B cell (primary cell): ENCODE results near the gene BRD1. TPM values are rescaled to one million over a fixed set of nuclear protein-coding genes. Genes with fewer than 3 reads are reported as not detected.

ENCODE experiments used
- ATAC-seq: fragments of 200-7000 bp; cut with Tn5 transposase; one replicate; pipeline ENCODE4 v1.10.0; 2021; ENCODE audit warnings: low read depth, mild to moderate bottlenecking, moderate number of reproducible peaks, moderate library complexity
- CTCF ChIA-PET: fragments of 350-600 bp; sonication (Branson Sonifier 250); formaldehyde crosslinking; loops from one replicate; lab custom pipeline; 2021; ENCODE audit warnings: antibody characterized with exemption, inconsistent platforms; lab: Charles Lee
- POLR2A ChIA-PET: fragments of 350-600 bp; sonication (Branson Sonifier 250); formaldehyde crosslinking; loops from one replicate; lab custom pipeline; 2021; ENCODE audit warnings: antibody characterized with exemption; lab: Charles Lee
- DNase-seq: peaks from one replicate; pipeline ENCODE4 v3.0.0; 2013
- H2AFZ ChIP-seq: 2 replicates; pipeline ENCODE4 v1.6.1; 2012; ENCODE audit warnings: mild to moderate bottlenecking, low read depth, low read length; ENCODE audit not compliant: insufficient read depth, poor library complexity, severe bottlenecking
- H3K27ac ChIP-seq, 2 donors: 1 replicate in 1 of 2; 2 replicates in 1 of 2; pipeline ENCODE4 v1.5.1; 2012 to 2013; ENCODE audit warnings: low read length in 2 of 2, mild to moderate bottlenecking in 2 of 2, moderate library complexity in 1 of 2
- H3K27me3 ChIP-seq, 4 experiments: fragments of 200-600 bp in 1 of 4; sonication (generic) in 1 of 4; replicated peaks in 1 of 4; 1 replicate in 2 of 4; 2 replicates in 2 of 4; pipeline versions ENCODE4 v1.6.1 to v1.7.0; 2013 to 2016; ENCODE audit warnings: low read length in 3 of 4, mild to moderate bottlenecking in 2 of 4, mixed read lengths in 1 of 4, moderate library complexity in 1 of 4; ENCODE audit not compliant: insufficient read depth in 4 of 4, control insufficient read depth in 3 of 4; ENCODE audit errors: control extremely low read depth in 1 of 4
- H3K36me3 ChIP-seq, 2 experiments: replicated peaks in 1 of 2; 1 replicate in 1 of 2; 2 replicates in 1 of 2; pipeline versions ENCODE4 v1.6.1 to v1.7.1; 2013; ENCODE audit warnings: low read length in 1 of 2; ENCODE audit not compliant: insufficient read depth in 2 of 2, control insufficient read depth in 1 of 2; ENCODE audit errors: control extremely low read depth in 1 of 2, extremely low read depth in 1 of 2
- H3K4me1 ChIP-seq, 2 donors: fragments of 200-600 bp in 1 of 2; sonication (generic) in 1 of 2; 1 replicate in 1 of 2; 2 replicates in 1 of 2; pipeline versions ENCODE4 v1.5.1 to v1.6.1; 2013 to 2017; ENCODE audit warnings: low read length in 2 of 2; ENCODE audit not compliant: control insufficient read depth in 2 of 2, insufficient read depth in 2 of 2
- H3K4me2 ChIP-seq: replicated peaks from 2 replicates; pipeline ENCODE3; 2012; ENCODE audit warnings: mild to moderate bottlenecking, low read depth, low read length; ENCODE audit not compliant: poor library complexity, severe bottlenecking
- H3K4me3 ChIP-seq, 5 experiments: fragments of 200-600 bp in 1 of 5; sonication (generic) in 1 of 5; 1 replicate in 3 of 5; 2 replicates in 2 of 5; pipeline versions ENCODE4 v1.5.1 to v1.7.0; 2011 to 2016; ENCODE audit warnings: low read length in 4 of 5, mild to moderate bottlenecking in 4 of 5, low read depth in 2 of 5, control low read depth in 1 of 5, moderate library complexity in 1 of 5; ENCODE audit not compliant: insufficient read depth in 1 of 5; ENCODE audit errors: control extremely low read depth in 1 of 5, extremely low read depth in 1 of 5
- H3K79me2 ChIP-seq: fragments of 200-600 bp; sonication (generic); one replicate; pipeline ENCODE4 v1.6.0; 2016; ENCODE audit warnings: low read length; ENCODE audit not compliant: control insufficient read depth, insufficient read depth
- H3K9ac ChIP-seq: fragments of 200-600 bp; sonication (generic); 2 replicates; pipeline ENCODE4 v1.6.1; 2017; ENCODE audit warnings: mild to moderate bottlenecking, low read length, moderate library complexity
- H3K9me3 ChIP-seq, 3 donors: one replicate each; pipeline versions ENCODE4 v1.6.1 to v1.7.1; 2013; ENCODE audit warnings: low read length in 2 of 3; ENCODE audit not compliant: control insufficient read depth in 2 of 3, insufficient read depth in 1 of 3; ENCODE audit errors: control extremely low read depth in 1 of 3
- H4K20me1 ChIP-seq: 2 replicates; pipeline ENCODE4 v1.6.0; 2012; ENCODE audit warnings: mild to moderate bottlenecking, low read length; ENCODE audit not compliant: insufficient read depth, control insufficient read depth, poor library complexity, severe bottlenecking
- H3K27ac Mint-ChIP-seq: one replicate; pipeline ENCODE4 v1.8.0; 2021; ENCODE audit warnings: mixed read lengths
- H3K27me3 Mint-ChIP-seq: one replicate; pipeline ENCODE4 v1.8.0; 2021; ENCODE audit warnings: mixed read lengths
- H3K4me1 Mint-ChIP-seq: one replicate; pipeline ENCODE4 v1.8.0; 2021; ENCODE audit warnings: mixed read lengths
- H3K4me3 Mint-ChIP-seq: one replicate; pipeline ENCODE4 v1.8.0; 2021; ENCODE audit warnings: mixed read lengths
- H3K9me3 Mint-ChIP-seq: one replicate; pipeline ENCODE4 v1.8.0; 2022; ENCODE audit warnings: mixed read lengths; ENCODE audit not compliant: insufficient read depth
- CTCF ChIP-seq: fragments of 200-600 bp; IDR thresholded peaks from one replicate; pipeline ENCODE4 v1.8.0; 2022; ENCODE audit warnings: antibody characterized with exemption, mild to moderate bottlenecking
- EZH2 ChIP-seq: IDR thresholded peaks from 2 replicates; pipeline ENCODE4 v1.6.1; 2012; ENCODE audit warnings: borderline replicate concordance, low read depth, mild to moderate bottlenecking, moderate library complexity, low read length; ENCODE audit not compliant: insufficient read depth, poor library complexity, severe bottlenecking
- WGBS: methylation state at CpG from one replicate; pipeline ENCODE4 v1.1.5; 2013; ENCODE audit warnings: missing lambda C conversion rate; ENCODE audit not compliant: insufficient coverage; 5-methylcytosine and 5-hydroxymethylcytosine counted together
- intact Hi-C: fragments of 100-400 bp; cut with micrococcal nuclease; formaldehyde crosslinking; loops from one replicate; pipeline ENCODE4 v1.10.0; 2022
- polyA plus RNA-seq: library from polyadenylated mRNA; depleted of rRNA; stranded (reverse); fragments of >200 nt; gene quantifications from 2 replicates; pipeline ENCODE4 v1.2.3, GENCODE V29; 2012
- total RNA-seq, 2 donors: library from RNA; stranded (reverse); fragments of 120-200 nt in 1 of 2; gene quantifications; 1 replicate in 1 of 2; 2 replicates in 1 of 2; pipeline versions ENCODE4 v1.2.3 to v1.2.4, GENCODE V29; 2013 to 2022

Gene BRD1
- total and polyA plus RNA-seq, 2 donors (not counting 1 experiment from before 2014, with no cell fraction given), result 16.9 to 73.3 TPM

GRCh38 chr22:49873228-49873940, 45.7 kb upstream of the BRD1 start:
- no peak overlapping the region for H3K4me3 Mint-ChIP-seq
- ATAC-seq (no peak), DNase-seq (no peak)
- Histone ChIP-seq H2AFZ (no peak overlapping the region), H3K79me2 (peaks cover 94% of the 10 kb centered on the region), H3K9ac (no peak overlapping the region), H3K4me1 (no peaks in the 10 kb centered on the region), H3K4me2 (no peak overlapping the region), H3K9me3 (peaks cover 0 to 13% (median 10%) of the 10 kb centered on the region in 3 donors), H4K20me1 (peaks cover 58% of the 10 kb centered on the region), H3K27ac (no peak overlapping the region), H3K27me3 (no peaks in the 10 kb centered on the region), H3K36me3 (peaks cover 0 to 3% of the 10 kb centered on the region in 2 experiments), H3K4me3 (no peak overlapping the region)
- TF ChIP-seq EZH2 (no peak), CTCF (no peak)
- ChIA-PET CTCF (interaction anchor here (0.6 to 0.8 kb wide), 2 partner anchors 18 to 512 kb away, joined by 3 to 4 read pairs; no protein-coding TSS in a partner anchor), POLR2A (no interaction called here)
- WGBS, result 98% methylated on average over 7 of the region's 16 CpGs
- intact Hi-C loops, result no loop called here
- no peak overlapping the region for H3K27ac Mint-ChIP-seq
- peaks cover 5% of the 10 kb centered on the region for H3K9me3 Mint-ChIP-seq
- no peaks in the 10 kb centered on the region for H3K27me3 Mint-ChIP-seq
- peaks cover 12% of the 10 kb centered on the region for H3K4me1 Mint-ChIP-seq

GRCh38 chr22:49872347-49872746, 44.7 kb upstream of the BRD1 start:
- peaks cover 53% of the 10 kb centered on the region for H4K20me1 ChIP-seq
- POLR2A ChIA-PET, result no interaction called here
- no peak overlapping the region for H3K9ac ChIP-seq
- ATAC-seq (no peak), DNase-seq (no peak)
- CTCF ChIA-PET, result interaction anchor here (1.1 kb wide), 1 partner anchor 15 kb away, joined by 3 read pairs; no protein-coding TSS in a partner anchor
- H3K79me2 ChIP-seq, result peaks cover 94% of the 10 kb centered on the region
- no peak overlapping the region for H3K4me3 ChIP-seq
- no peak overlapping the region for H2AFZ ChIP-seq
- intact Hi-C loops, result no loop called here
- no peak overlapping the region for H3K4me2 ChIP-seq
- TF ChIP-seq EZH2 (no peak), CTCF (no peak)
- Mint-ChIP-seq H3K4me3 (no peak overlapping the region), H3K27ac (no peak overlapping the region), H3K27me3 (no peaks in the 10 kb centered on the region), H3K4me1 (peaks cover 12% of the 10 kb centered on the region), H3K9me3 (peaks cover 5% of the 10 kb centered on the region)
- no peak overlapping the region for H3K27ac ChIP-seq
- peaks cover 0 to 15% (median 10%) of the 10 kb centered on the region in 3 donors for H3K9me3 ChIP-seq
- H3K36me3 ChIP-seq, result peaks cover 0 to 3% of the 10 kb centered on the region in 2 experiments
- WGBS, result 100% methylated on average over 4 of the region's 7 CpGs
- H3K27me3 ChIP-seq, result no peaks in the 10 kb centered on the region
- H3K4me1 ChIP-seq, result no peaks in the 10 kb centered on the region
